GM18517 (cell line): ENCODE measurements around the gene PEAK3.

Experiments
- ATAC-seq: cut with Tn5 transposase; IDR thresholded peaks from one replicate; pipeline ENCODE4 v1.9.1; 2021; ENCODE audit warnings: mild to moderate bottlenecking, moderate library complexity; ENCODE audit not compliant: unreplicated experiment

The PEAK3 gene

DNA sequence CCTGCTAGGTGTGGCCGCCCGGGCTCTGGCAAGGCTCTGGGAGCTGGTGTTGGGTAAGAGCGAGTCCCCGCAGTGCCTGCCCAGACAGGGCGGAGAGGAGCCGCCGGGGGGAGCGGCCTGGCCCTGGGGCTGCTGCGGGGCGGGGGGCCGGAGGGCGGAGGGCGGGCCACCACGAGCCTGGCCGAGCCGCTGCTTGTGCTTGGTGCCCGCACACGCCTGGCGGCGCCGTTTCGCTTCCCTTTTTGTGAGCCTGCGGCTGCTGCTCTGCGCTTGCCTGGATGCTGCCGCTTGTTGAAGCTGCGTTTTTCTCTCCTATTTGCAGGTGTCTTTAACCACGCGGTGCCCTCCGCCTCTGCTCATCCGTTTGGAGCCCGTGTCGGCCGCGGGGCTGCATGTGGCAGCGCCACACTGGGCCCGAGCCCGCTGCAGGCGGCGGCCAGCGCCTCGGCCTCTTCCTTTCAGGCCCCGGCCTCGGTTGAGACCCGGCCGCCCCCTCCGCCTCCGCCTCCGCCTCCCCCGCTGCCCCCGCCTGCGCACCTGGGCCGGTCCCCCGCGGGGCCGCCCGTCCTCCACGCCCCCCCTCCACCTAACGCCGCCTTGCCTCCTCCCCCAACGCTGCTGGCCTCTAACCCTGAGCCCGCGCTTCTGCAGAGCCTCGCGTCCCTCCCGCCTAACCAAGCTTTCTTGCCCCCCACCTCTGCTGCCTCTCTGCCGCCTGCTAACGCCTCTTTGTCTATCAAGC, 54.4 kb downstream of the PEAK3 start:
- no peak for ATAC-seq

DNA sequence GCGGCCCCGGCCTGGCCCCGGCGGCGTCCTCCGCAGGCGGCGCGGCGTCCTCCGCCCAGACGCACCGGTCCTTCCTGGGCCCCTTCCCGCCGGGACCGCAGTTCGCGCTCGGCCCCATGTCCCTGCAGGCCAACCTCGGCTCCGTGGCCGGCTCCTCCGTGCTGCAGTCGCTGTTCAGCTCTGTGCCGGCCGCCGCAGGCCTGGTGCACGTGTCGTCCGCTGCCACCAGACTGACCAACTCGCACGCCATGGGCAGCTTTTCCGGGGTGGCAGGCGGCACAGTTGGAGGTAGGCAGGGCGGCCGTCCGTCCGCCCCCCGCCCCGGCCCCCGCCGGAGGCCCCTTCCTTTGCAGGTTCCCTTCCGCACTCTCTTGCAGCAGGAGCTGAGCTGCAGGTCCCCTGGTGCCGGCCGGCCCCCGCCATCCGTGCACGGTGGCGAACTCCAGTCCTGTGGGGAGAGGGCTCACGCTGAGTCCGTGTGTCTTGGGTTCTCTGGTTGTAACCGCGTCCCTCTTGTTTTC, 55.1 kb downstream of the PEAK3 start:
- ATAC-seq, result no peak

DNA sequence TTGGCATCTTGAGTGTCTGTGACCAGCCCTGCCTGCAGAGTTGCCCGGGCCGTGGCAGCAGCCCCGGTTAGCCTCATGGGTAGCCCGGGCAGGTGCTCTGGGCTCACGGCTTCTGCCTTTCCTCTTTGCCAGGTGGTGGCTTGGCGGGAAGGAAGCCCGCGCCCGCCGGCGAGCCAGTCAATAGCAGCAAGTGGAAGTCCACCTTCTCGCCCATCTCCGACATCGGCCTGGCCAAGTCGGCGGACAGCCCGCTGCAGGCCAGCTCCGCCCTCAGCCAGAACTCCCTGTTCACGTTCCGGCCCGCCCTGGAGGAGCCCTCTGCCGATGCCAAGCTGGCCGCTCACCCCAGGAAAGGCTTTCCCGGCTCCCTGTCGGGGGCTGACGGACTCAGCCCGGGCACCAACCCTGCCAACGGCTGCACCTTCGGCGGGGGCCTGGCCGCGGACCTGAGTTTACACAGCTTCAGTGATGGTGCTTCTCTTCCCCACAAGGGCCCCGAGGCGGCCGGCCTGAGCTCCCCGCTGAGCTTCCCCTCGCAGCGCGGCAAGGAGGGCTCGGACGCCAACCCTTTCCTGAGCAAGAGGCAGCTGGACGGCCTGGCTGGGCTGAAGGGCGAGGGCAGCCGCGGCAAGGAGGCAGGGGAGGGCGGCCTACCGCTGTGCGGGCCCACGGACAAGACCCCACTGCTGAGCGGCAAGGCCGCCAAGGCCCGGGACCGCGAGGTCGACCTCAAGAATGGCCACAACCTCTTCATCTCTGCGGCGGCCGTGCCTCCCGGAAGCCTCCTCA, 55.7 kb downstream of the PEAK3 start:
- ATAC-seq, result no peak

GRCh38 chr19:2225415-2226050, 56.4 kb downstream of the PEAK3 start:
- ATAC-seq, result no peak

- ATAC-seq, result no peak
Measured at GRCh38 chr19:2224754-2225349, 57.1 kb downstream of the PEAK3 start.
